Measurements from ENCODE around the gene DAB2IP. TPM values are rescaled to one million over a fixed set of nuclear protein-coding genes. Genes with fewer than 3 reads are reported as not detected.

DAB2IP gene
- total RNA-seq, 1 experiment from 2014 or later, result 52.6 TPM

GRCh38 chr9:121685795-121686377 is 34.5 kb downstream of the DAB2IP start:
- H3K9me3 Mint-ChIP-seq, result no peaks in the 10 kb centered on the region
- no peak for TF ChIP-seq IRF1 (CRISPR knock-in tag; IDR thresholded peaks at IDR 0.05)
- TF ChIP-seq NR3C1 (CRISPR knock-in tag; conservative IDR thresholded peaks at IDR 0.05; ENCODE audit: low read depth), result no peak
- TF ChIP-seq RORB (CRISPR knock-in tag; IDR thresholded peaks at IDR 0.05), result no peak
- no peak for TF ChIP-seq ATF3 (CRISPR knock-in tag; conservative IDR thresholded peaks at IDR 0.05)
- TF ChIP-seq USF1 (CRISPR knock-in tag; IDR thresholded peaks at IDR 0.05), result no peak
- no peak for TF ChIP-seq E2F4 (CRISPR knock-in tag; IDR thresholded peaks at IDR 0.05; ENCODE audit: borderline replicate concordance, low read depth)
- no peak for TF ChIP-seq NFE2L1 (CRISPR knock-in tag; IDR thresholded peaks at IDR 0.05)
- ATAC-seq (no peak), DNase-seq (ENCODE audit: low spot score) (no peak)
- H3K36me3 Mint-ChIP-seq, result no peaks in the 10 kb centered on the region
- POLR2A ChIA-PET, result no interaction called here
- H3K27ac Mint-ChIP-seq, result no peak overlapping the region; the same call in 1 of the 2 replicates
- CTCF ChIA-PET, result interaction anchor here (0.8 to 4.5 kb wide), 6 partner anchors 11 to 303 kb away, joined by 3 to 93 read pairs (median 9); no protein-coding TSS in a partner anchor
- no peak overlapping the region for H3K4me3 Mint-ChIP-seq
- H3K4me1 Mint-ChIP-seq, result peaks cover 9% of the 10 kb centered on the region
- H3K27me3 Mint-ChIP-seq (ENCODE audit: low read depth), result no peaks in the 10 kb centered on the region

GRCh38 chr9:121686930-121687541 is 35.6 kb downstream of the DAB2IP start:
- Mint-ChIP-seq H3K36me3 (no peaks in the 10 kb centered on the region), H3K4me1 (peaks cover 21% of the 10 kb centered on the region), H3K27me3 (ENCODE audit: low read depth) (no peaks in the 10 kb centered on the region), H3K4me3 (no peak overlapping the region), H3K9me3 (no peaks in the 10 kb centered on the region), H3K27ac (no peak overlapping the region)
- POLR2A ChIA-PET, result no interaction called here
- CTCF ChIA-PET, result interaction anchor here (0.6 to 2.2 kb wide), 82 partner anchors 9 to 806 kb away, joined by 3 to 22 read pairs (median 4); no protein-coding TSS in a partner anchor
- ATAC-seq, result peak; percentile 80
- DNase-seq (ENCODE audit: low spot score), result peak; percentile 89
- TF ChIP-seq FOXP4 (CRISPR knock-in tag; IDR thresholded peaks at IDR 0.05) (no peak), CTCF (IDR thresholded peaks at IDR 0.05) (peak; percentile 68; the same call in 1 of the 2 replicates), FOXK1 (CRISPR knock-in tag; IDR thresholded peaks at IDR 0.05) (no peak), FOXP1 (CRISPR knock-in tag; IDR thresholded peaks at IDR 0.05; ENCODE audit: borderline replicate concordance) (no peak), STAT6 (CRISPR knock-in tag; conservative IDR thresholded peaks at IDR 0.05; ENCODE audit: low read depth) (no peak), NR1H2 (CRISPR knock-in tag; IDR thresholded peaks at IDR 0.05) (no peak), ARID4B (CRISPR knock-in tag; IDR thresholded peaks at IDR 0.05; ENCODE audit: borderline replicate concordance) (no peak)
